ENCODE results near the gene UPP1. TPM values are rescaled to one million over a fixed set of nuclear protein-coding genes. Genes with fewer than 3 reads are reported as not detected.
"Not testable (repeated sequence)": the region's sequence is repeated elsewhere in the genome, so short reads cannot be mapped to it uniquely, and the experiment has no call there.

UPP1 gene
- total and polyA plus RNA-seq, 5 experiments from 2014 or later = 37.2 to 68.7 (median 67.3) TPM

- ATAC-seq (no peak), DNase-seq (no peak)
- Mint-ChIP-seq H3K4me3 (no peak overlapping the region), H3K27ac (no peak overlapping the region), H3K27me3 (peaks cover 0 to 7% (median 3%) of the 10 kb centered on the region in 5 donors), H3K4me1 (peaks cover 0 to 4% (median 0%) of the 10 kb centered on the region in 4 donors), H3K36me3 (peaks cover 2 to 22% (median 13%) of the 10 kb centered on the region in 3 donors), H3K9me3 (peaks cover 0 to 26% (median 10%) of the 10 kb centered on the region in 9 donors)
- POLR2A ChIA-PET = no interaction called here
Observed at GRCh38 chr7:48059706-48060105, 29.4 kb upstream of the UPP1 start.

- no peak for ATAC-seq
Observed at GRCh38 chr7:48063985-48064384, 25.1 kb upstream of the UPP1 start.

GRCh38 chr7:48067475-48067874, 21.6 kb upstream of the UPP1 start:
- Mint-ChIP-seq H3K36me3 (peaks cover 0 to 33% (median 18%) of the 10 kb centered on the region in 3 donors), H3K4me1 (no peaks in the 10 kb centered on the region), H3K9me3 (peaks cover 3 to 27% (median 8%) of the 10 kb centered on the region in 9 donors), H3K27ac (no peak overlapping the region), H3K27me3 (peaks cover 0 to 5% (median 0%) of the 10 kb centered on the region in 5 donors), H3K4me3 (no peak overlapping the region)
- ATAC-seq (no peak), DNase-seq (no peak)
- POLR2A ChIA-PET = no interaction called here

More at GRCh38 chr7:48063985-48064384, 25.1 kb upstream of the UPP1 start:
- H3K36me3 Mint-ChIP-seq = peaks cover 2 to 24% (median 13%) of the 10 kb centered on the region in 3 donors
- peaks cover 0 to 13% (median 6%) of the 10 kb centered on the region in 9 donors for H3K9me3 Mint-ChIP-seq
- POLR2A ChIA-PET = no interaction called here
- peaks cover 0 to 7% (median 3%) of the 10 kb centered on the region in 5 donors for H3K27me3 Mint-ChIP-seq
- H3K4me3 Mint-ChIP-seq = no peak overlapping the region
- H3K27ac Mint-ChIP-seq = peak overlapping the region in 1 of 10 donors; percentile 4
- DNase-seq = no peak
- H3K4me1 Mint-ChIP-seq = peaks cover 0 to 2% (median 0%) of the 10 kb centered on the region in 4 donors

- H3K27ac Mint-ChIP-seq = peak overlapping the region in 1 of 10 donors; percentile 11
- no peak for DNase-seq
- H3K9me3 Mint-ChIP-seq = peaks cover 0 to 20% (median 4%) of the 10 kb centered on the region in 9 donors
- H3K36me3 Mint-ChIP-seq = peaks cover 0 to 10% (median 5%) of the 10 kb centered on the region in 3 donors
- H3K4me3 Mint-ChIP-seq = no peak overlapping the region
- no peaks in the 10 kb centered on the region for H3K27me3 Mint-ChIP-seq
- H3K4me1 Mint-ChIP-seq = peaks cover 0 to 2% (median 0%) of the 10 kb centered on the region in 4 donors
- ATAC-seq = no peak
- POLR2A ChIA-PET = no interaction called here
Observed at GRCh38 chr7:48074204-48074654, 14.8 kb upstream of the UPP1 start.

- DNase-seq (no peak), ATAC-seq (no peak)
- peaks cover 0 to 3% (median 0%) of the 10 kb centered on the region in 9 donors for H3K9me3 Mint-ChIP-seq
- POLR2A ChIA-PET = no interaction called here
- no peak overlapping the region for H3K27ac Mint-ChIP-seq
- no peaks in the 10 kb centered on the region for H3K27me3 Mint-ChIP-seq
- H3K4me1 Mint-ChIP-seq = peaks cover 1 to 2% (median 2%) of the 10 kb centered on the region in 4 donors
- H3K4me3 Mint-ChIP-seq = no peak overlapping the region
- H3K36me3 Mint-ChIP-seq = peaks cover 0 to 1% (median 0%) of the 10 kb centered on the region in 3 donors
Observed at GRCh38 chr7:48077423-48077822, 11.6 kb upstream of the UPP1 start.

- no peak for ATAC-seq
- Mint-ChIP-seq H3K4me3 (no peak overlapping the region), H3K4me1 (peaks cover 7 to 12% (median 11%) of the 10 kb centered on the region in 4 donors), H3K9me3 (no peaks in the 10 kb centered on the region), H3K27me3 (no peaks in the 10 kb centered on the region), H3K27ac (peak overlapping the region in 1 of 10 donors; percentile 13), H3K36me3 (no peaks in the 10 kb centered on the region)
- POLR2A ChIA-PET = no interaction called here
- no peak for DNase-seq
Observed at GRCh38 chr7:48078470-48078869, 10.6 kb upstream of the UPP1 start.

GRCh38 chr7:48082378-48082777, 6.7 kb upstream of the UPP1 start:
- H3K9me3 Mint-ChIP-seq, POLR2A ChIA-PET, H3K36me3 Mint-ChIP-seq, ATAC-seq, DNase-seq, H3K4me3 Mint-ChIP-seq, H3K27me3 Mint-ChIP-seq: not testable (repeated sequence)
- peaks cover 30 to 48% (median 45%) of the 10 kb centered on the region in 4 donors for H3K4me1 Mint-ChIP-seq
- H3K27ac Mint-ChIP-seq = peak overlapping the region in 2 of 10 donors; percentile 9 to 16

GRCh38 chr7:48083114-48083830, 5.8 kb upstream of the UPP1 start:
- ATAC-seq (peak in 1 of 2 donors; percentile 53), DNase-seq (peak in 1 of 10 donors; percentile 26)
- H3K9me3 Mint-ChIP-seq = no peaks in the 10 kb centered on the region
- H3K4me3 Mint-ChIP-seq = peak overlapping the region in 7 of 10 donors; percentile 9 to 56 (median 34)
- peak overlapping the region in 5 of 10 donors; percentile 9 to 90 (median 65) for H3K27ac Mint-ChIP-seq
- H3K36me3 Mint-ChIP-seq = no peaks in the 10 kb centered on the region
- peaks cover 30 to 55% (median 52%) of the 10 kb centered on the region in 4 donors for H3K4me1 Mint-ChIP-seq
- POLR2A ChIA-PET = interaction anchor here (1.1 to 1.4 kb wide), 2 partner anchors 20 to 22 kb away, joined by 3 read pairs; no protein-coding TSS in a partner anchor
- no peaks in the 10 kb centered on the region for H3K27me3 Mint-ChIP-seq

GRCh38 chr7:48084727-48085432, 4.2 kb upstream of the UPP1 start:
- DNase-seq (peak in 3 of 10 donors; percentile 51 to 74 (median 59)), ATAC-seq (no peak)
- POLR2A ChIA-PET = interaction anchor here (1.1 to 1.4 kb wide), 2 partner anchors 55 to 94 kb away, joined by 3 to 5 read pairs; no protein-coding TSS in a partner anchor
- no peaks in the 10 kb centered on the region for H3K27me3 Mint-ChIP-seq
- peak overlapping the region in 5 of 10 donors; percentile 4 to 60 (median 26) for H3K4me3 Mint-ChIP-seq
- H3K27ac Mint-ChIP-seq = peak overlapping the region; percentile 2 to 97 (median 82)
- peaks cover 31 to 69% (median 59%) of the 10 kb centered on the region in 4 donors for H3K4me1 Mint-ChIP-seq
- H3K9me3 Mint-ChIP-seq = no peaks in the 10 kb centered on the region
- no peaks in the 10 kb centered on the region for H3K36me3 Mint-ChIP-seq

GRCh38 chr7:48085433-48085791, 3.7 kb upstream of the UPP1 start:
- DNase-seq (no peak), ATAC-seq (no peak)
- POLR2A ChIA-PET = interaction anchor here (1.1 to 1.4 kb wide), 2 partner anchors 56 to 94 kb away, joined by 3 to 5 read pairs; no protein-coding TSS in a partner anchor
- Mint-ChIP-seq H3K4me3 (peak overlapping the region in 4 of 10 donors; percentile 19 to 60 (median 28)), H3K9me3 (no peaks in the 10 kb centered on the region), H3K27ac (peak overlapping the region in 9 of 10 donors; percentile 61 to 97 (median 82)), H3K36me3 (peaks cover 0 to 1% (median 0%) of the 10 kb centered on the region in 3 donors), H3K4me1 (peaks cover 33 to 74% (median 65%) of the 10 kb centered on the region in 4 donors), H3K27me3 (no peaks in the 10 kb centered on the region)

GRCh38 chr7:48085942-48086341, 3.1 kb upstream of the UPP1 start:
- H3K4me1 Mint-ChIP-seq = peaks cover 38 to 80% (median 69%) of the 10 kb centered on the region in 4 donors
- no peaks in the 10 kb centered on the region for H3K9me3 Mint-ChIP-seq
- DNase-seq (no peak), ATAC-seq (no peak)
- POLR2A ChIA-PET = interaction anchor here (0.6 to 1.4 kb wide), 3 partner anchors 24 to 95 kb away, joined by 3 to 5 read pairs (median 4); no protein-coding TSS in a partner anchor
- peak overlapping the region in 9 of 10 donors; percentile 36 to 97 (median 90) for H3K27ac Mint-ChIP-seq
- no peaks in the 10 kb centered on the region for H3K27me3 Mint-ChIP-seq
- peaks cover 0 to 6% (median 0%) of the 10 kb centered on the region in 3 donors for H3K36me3 Mint-ChIP-seq
- H3K4me3 Mint-ChIP-seq = peak overlapping the region in 4 of 10 donors; percentile 1 to 22 (median 11)

- peaks cover 45 to 93% (median 82%) of the 10 kb centered on the region in 4 donors for H3K4me1 Mint-ChIP-seq
- ATAC-seq (no peak), DNase-seq (peak in 1 of 10 donors; percentile 37)
- peak overlapping the region; percentile 15 to 81 (median 58) for H3K4me3 Mint-ChIP-seq
- no peaks in the 10 kb centered on the region for H3K9me3 Mint-ChIP-seq
- POLR2A ChIA-PET = interaction anchor here (0.7 to 3.9 kb wide), 6 partner anchors 8 to 108 kb away, joined by 3 to 45 read pairs (median 5); partner anchors contain the start of gene HUS1
- peaks cover 0 to 21% (median 7%) of the 10 kb centered on the region in 3 donors for H3K36me3 Mint-ChIP-seq
- no peaks in the 10 kb centered on the region for H3K27me3 Mint-ChIP-seq
- peak overlapping the region; percentile 36 to 97 (median 91) for H3K27ac Mint-ChIP-seq
Observed at GRCh38 chr7:48087349-48087748, 1.7 kb upstream of the UPP1 start.
